Measurements from ENCODE around the gene GOLIM4.
"Not testable (repeated sequence)": the region's sequence is repeated elsewhere in the genome, so short reads cannot be mapped to it uniquely, and the experiment has no call there.

GOLIM4 gene

GRCh38 chr3:168026764-168027163 lies 69.0 kb downstream of the GOLIM4 start:
- no peak for DNase-seq
- intact Hi-C loops (cut with DNase I), result loop anchor here (2.0 kb wide), 1 partner anchor 22 kb away; no protein-coding TSS in a partner anchor

GRCh38 chr3:168025076-168025475 lies 70.6 kb downstream of the GOLIM4 start:
- DNase-seq, result no peak
- intact Hi-C loops (cut with DNase I), result no loop called here

GRCh38 chr3:168024537-168024941 lies 71.2 kb downstream of the GOLIM4 start:
- intact Hi-C loops (cut with DNase I), result no loop called here

GRCh38 chr3:168021737-168022450 lies 73.8 kb downstream of the GOLIM4 start:
- intact Hi-C loops (cut with DNase I), result no loop called here
- no peak for DNase-seq

More at GRCh38 chr3:168024537-168024941, 71.2 kb downstream of the GOLIM4 start:
- DNase-seq, result no peak

- intact Hi-C loops (cut with DNase I); DNase-seq: not testable (repeated sequence)
Measured at GRCh38 chr3:168011280-168011679, 84.4 kb downstream of the GOLIM4 start.

- no peak for DNase-seq
- intact Hi-C loops (cut with DNase I), result no loop called here
Measured at GRCh38 chr3:168006584-168006983, 89.1 kb downstream of the GOLIM4 start.

- no peak for DNase-seq
- intact Hi-C loops (cut with DNase I), result loop anchor here (2.0 kb wide), 1 partner anchor 23 kb away; no protein-coding TSS in a partner anchor
Measured at GRCh38 chr3:168003911-168004310, 91.8 kb downstream of the GOLIM4 start.

- intact Hi-C loops (cut with DNase I), result no loop called here
- no peak for DNase-seq
Measured at GRCh38 chr3:168002786-168003368, 92.8 kb downstream of the GOLIM4 start.

- intact Hi-C loops (cut with DNase I), result no loop called here
- DNase-seq, result no peak
Measured at GRCh38 chr3:168001244-168001643, 94.5 kb downstream of the GOLIM4 start.

- intact Hi-C loops (cut with DNase I), result no loop called here
- no peak for DNase-seq
Measured at GRCh38 chr3:167998253-167998652, 97.5 kb downstream of the GOLIM4 start.

- intact Hi-C loops (cut with DNase I), result no loop called here
- DNase-seq, result no peak
Measured at GRCh38 chr3:167996514-167996913, 99.2 kb downstream of the GOLIM4 start.

GRCh38 chr3:167992381-167992780 lies 103.3 kb downstream of the GOLIM4 start:
- DNase-seq, result no peak
- intact Hi-C loops (cut with DNase I), result no loop called here

- intact Hi-C loops (cut with DNase I), result no loop called here
- no peak for DNase-seq
Measured at GRCh38 chr3:167991213-167991612, 104.5 kb downstream of the GOLIM4 start.

- DNase-seq, result no peak
- intact Hi-C loops (cut with DNase I), result no loop called here
Measured at GRCh38 chr3:167989999-167990398, 105.7 kb downstream of the GOLIM4 start.

GRCh38 chr3:167989066-167989465 lies 106.7 kb downstream of the GOLIM4 start:
- DNase-seq, result no peak
- intact Hi-C loops (cut with DNase I), result no loop called here

GRCh38 chr3:167983583-167983982 lies 112.1 kb downstream of the GOLIM4 start:
- intact Hi-C loops (cut with DNase I), result no loop called here
- no peak for DNase-seq

GRCh38 chr3:167978486-167978885 lies 117.2 kb downstream of the GOLIM4 start:
- intact Hi-C loops (cut with DNase I), result no loop called here

GRCh38 chr3:167978071-167978470 lies 117.7 kb downstream of the GOLIM4 start:
- intact Hi-C loops (cut with DNase I), result no loop called here
- no peak for DNase-seq

More at GRCh38 chr3:167978486-167978885, 117.2 kb downstream of the GOLIM4 start:
- no peak for DNase-seq

- intact Hi-C loops (cut with DNase I), result no loop called here
- no peak for DNase-seq
Measured at GRCh38 chr3:167976516-167977361, 119.0 kb downstream of the GOLIM4 start.

- DNase-seq, result no peak
- intact Hi-C loops (cut with DNase I), result no loop called here
Measured at GRCh38 chr3:167973901-167974300, 121.8 kb downstream of the GOLIM4 start.
